Mesenchymal stem cell (in vitro differentiated cells and primary cell): ENCODE measurements around the gene PON3.

Experiments
- DNase-seq: peaks from one replicate; pipeline ENCODE4 v3.0.0-alpha.2; 2013
- H2AFZ ChIP-seq: one replicate; pipeline ENCODE4 v1.6.1; 2013; ENCODE audit warnings: low read depth, mild to moderate bottlenecking, control low read depth, inconsistent platforms, low read length, moderate library complexity
- H2AK5ac ChIP-seq: 2 replicates; pipeline ENCODE4 v1.6.1; 2013; ENCODE audit warnings: low read length, moderate library complexity, mild to moderate bottlenecking, inconsistent platforms; ENCODE audit not compliant: severe bottlenecking
- H2BK120ac ChIP-seq: one replicate; pipeline ENCODE4 v1.6.1; 2013; ENCODE audit warnings: low read depth, mild to moderate bottlenecking, inconsistent platforms, low read length, moderate library complexity
- H2BK12ac ChIP-seq, 2 experiments: one replicate each; pipeline ENCODE4 v1.6.1; 2013; ENCODE audit warnings: inconsistent platforms in 2 of 2, low read length in 2 of 2, mild to moderate bottlenecking in 2 of 2, moderate library complexity in 2 of 2, control low read depth in 1 of 2
- H2BK15ac ChIP-seq: one replicate; pipeline ENCODE4 v1.6.1; 2013; ENCODE audit warnings: mild to moderate bottlenecking, low read depth, inconsistent platforms; ENCODE audit not compliant: poor library complexity, severe bottlenecking
- H2BK5ac ChIP-seq: 2 replicates; pipeline ENCODE4 v1.6.1; 2013; ENCODE audit warnings: low read depth, mild to moderate bottlenecking, low read length, control low read depth, inconsistent platforms; ENCODE audit not compliant: poor library complexity, severe bottlenecking
- H3K14ac ChIP-seq, 2 experiments: one replicate each; pipeline ENCODE4 v1.6.1; 2013; ENCODE audit warnings: inconsistent platforms in 2 of 2, low read length in 2 of 2, control low read depth in 1 of 2, mild to moderate bottlenecking in 1 of 2, moderate library complexity in 1 of 2
- H3K18ac ChIP-seq, 2 experiments: one replicate each; pipeline ENCODE4 v1.6.1; 2013; ENCODE audit warnings: inconsistent platforms in 2 of 2, low read length in 2 of 2, control low read depth in 1 of 2, low read depth in 1 of 2, mild to moderate bottlenecking in 1 of 2
- H3K23ac ChIP-seq, 2 experiments: one replicate each; pipeline ENCODE4 v1.6.1; 2013; ENCODE audit warnings: inconsistent platforms in 2 of 2, low read length in 2 of 2, mild to moderate bottlenecking in 2 of 2, moderate library complexity in 2 of 2, control low read depth in 1 of 2
- H3K27ac ChIP-seq: 2 replicates; pipeline ENCODE4 v1.5.1; 2013; ENCODE audit warnings: mild to moderate bottlenecking, moderate library complexity, low read length, control low read depth, inconsistent platforms; ENCODE audit not compliant: poor library complexity, severe bottlenecking
- H3K27me3 ChIP-seq, 2 experiments: 2 replicates each; pipeline versions ENCODE4 v1.6.1 to v1.7.0; 2013; ENCODE audit warnings: low read length in 2 of 2, mild to moderate bottlenecking in 2 of 2, moderate library complexity in 2 of 2, control low read depth in 1 of 2, inconsistent platforms in 1 of 2; ENCODE audit not compliant: control insufficient read depth in 1 of 2, insufficient read depth in 1 of 2
- H3K36me3 ChIP-seq, 2 experiments: 2 replicates each; pipeline versions ENCODE4 v1.6.1 to v1.7.0; 2013; ENCODE audit warnings: low read length in 2 of 2, control low read depth in 1 of 2, inconsistent platforms in 1 of 2, low read depth in 1 of 2, mild to moderate bottlenecking in 1 of 2; ENCODE audit not compliant: insufficient read depth in 2 of 2, control insufficient read depth in 1 of 2
- H3K4ac ChIP-seq, 2 experiments: one replicate each; pipeline ENCODE4 v1.6.1; 2013; ENCODE audit warnings: inconsistent platforms in 2 of 2, low read length in 2 of 2, mild to moderate bottlenecking in 2 of 2, moderate library complexity in 2 of 2, control low read depth in 1 of 2, low read depth in 1 of 2
- H3K4me1 ChIP-seq: 2 replicates; pipeline ENCODE4 v1.6.1; 2013; ENCODE audit warnings: low read depth, low read length, control low read depth; ENCODE audit not compliant: control insufficient read depth, insufficient read depth
- H3K4me2 ChIP-seq: 2 replicates; pipeline ENCODE4 v1.6.1; 2013; ENCODE audit warnings: low read length, mild to moderate bottlenecking, inconsistent platforms; ENCODE audit not compliant: poor library complexity, severe bottlenecking
- H3K4me3 ChIP-seq, 2 experiments: 2 replicates each; pipeline versions ENCODE4 v1.5.1 to v1.7.0; 2013; ENCODE audit warnings: low read length in 2 of 2, mild to moderate bottlenecking in 2 of 2, control low read depth in 1 of 2, low read depth in 1 of 2; ENCODE audit not compliant: insufficient read depth in 1 of 2
- H3K79me1 ChIP-seq: replicated peaks from 2 replicates; pipeline ENCODE4 v1.6.1; 2013; ENCODE audit warnings: mild to moderate bottlenecking, control low read depth, low read length, inconsistent platforms; ENCODE audit not compliant: poor library complexity, severe bottlenecking
- H3K9ac ChIP-seq: 2 replicates; pipeline ENCODE4 v1.7.0; 2013; ENCODE audit warnings: mild to moderate bottlenecking, low read length, moderate library complexity
- H3K9me3 ChIP-seq: 2 replicates; pipeline ENCODE4 v1.7.0; 2013; ENCODE audit warnings: mild to moderate bottlenecking, low read length; ENCODE audit not compliant: control insufficient read depth
- H4K8ac ChIP-seq: one replicate; pipeline ENCODE4 v1.6.1; 2013; ENCODE audit warnings: inconsistent platforms, mild to moderate bottlenecking, low read length, moderate library complexity
- H4K91ac ChIP-seq: one replicate; pipeline ENCODE4 v1.6.1; 2013; ENCODE audit warnings: mild to moderate bottlenecking, low read length, inconsistent platforms
- WGBS: methylation state at CpG from one replicate; pipeline ENCODE4 v1.1.7; 2013; ENCODE audit warnings: mixed read lengths; 5-methylcytosine and 5-hydroxymethylcytosine counted together

PON3 gene

GRCh38 chr7:95335093-95335492, 61.1 kb downstream of the PON3 start:
- no peak overlapping the region for H4K91ac ChIP-seq
- H3K4me2 ChIP-seq, result no peak overlapping the region
- no peaks in the 10 kb centered on the region for H3K36me3 ChIP-seq

DNA sequence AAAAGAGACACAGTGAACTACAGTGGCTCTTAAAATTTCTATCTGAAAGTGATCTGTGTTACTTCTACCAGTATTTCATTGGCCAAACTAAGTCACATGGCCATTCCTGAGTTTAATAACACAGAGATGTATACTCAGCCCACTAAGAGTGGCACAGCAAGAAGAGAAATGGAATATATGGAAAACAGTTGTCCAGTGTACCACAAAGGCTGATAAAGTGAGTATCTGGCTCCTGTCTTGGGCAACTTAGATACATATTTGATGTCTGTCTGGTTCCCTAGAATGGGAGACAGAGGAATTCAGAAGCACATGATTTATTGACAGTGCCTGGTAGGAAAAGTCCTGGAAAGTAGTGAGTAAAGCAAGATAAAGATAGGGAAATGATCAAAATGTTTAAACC, 61.7 kb downstream of the PON3 start:
- no peaks in the 10 kb centered on the region for H3K79me1 ChIP-seq
- H3K4ac ChIP-seq, result no peak overlapping the region
- H2BK120ac ChIP-seq, result no peak overlapping the region
- H3K18ac ChIP-seq, result no peak overlapping the region
- peak overlapping the region; percentile 31 for H2BK5ac ChIP-seq
- no peak overlapping the region for H3K4me2 ChIP-seq
- no peak overlapping the region for H3K14ac ChIP-seq
- DNase-seq, result no peak
- no peak overlapping the region for H2BK12ac ChIP-seq
- peaks cover 3% of the 10 kb centered on the region for H3K4me1 ChIP-seq
- no peaks in the 10 kb centered on the region for H3K36me3 ChIP-seq
- no peak overlapping the region for H4K91ac ChIP-seq
- H3K23ac ChIP-seq, result no peak overlapping the region
- no peak overlapping the region for H3K9ac ChIP-seq
- no peaks in the 10 kb centered on the region for H3K27me3 ChIP-seq
- no peak overlapping the region for H4K8ac ChIP-seq
- H2AK5ac ChIP-seq, result peak overlapping the region; percentile 39
- H2BK15ac ChIP-seq, result no peak overlapping the region
- H2AFZ ChIP-seq, result no peak overlapping the region
- peak overlapping the region; percentile 61 for H3K27ac ChIP-seq
- no peaks in the 10 kb centered on the region for H3K9me3 ChIP-seq
- H3K4me3 ChIP-seq, result no peak overlapping the region

More at GRCh38 chr7:95335093-95335492, 61.1 kb downstream of the PON3 start:
- no peak overlapping the region for H3K4ac ChIP-seq
- no peak overlapping the region for H2BK120ac ChIP-seq
- no peak overlapping the region for H3K9ac ChIP-seq
- no peak overlapping the region for H2AK5ac ChIP-seq
- H4K8ac ChIP-seq, result no peak overlapping the region
- H3K27ac ChIP-seq, result peak overlapping the region; percentile 86
- no peak overlapping the region for H3K18ac ChIP-seq
- H2BK12ac ChIP-seq, result no peak overlapping the region
- DNase-seq, result peak; percentile 21
- peaks cover 3% of the 10 kb centered on the region for H3K4me1 ChIP-seq
- H2BK5ac ChIP-seq, result no peak overlapping the region
- no peaks in the 10 kb centered on the region for H3K27me3 ChIP-seq
- no peaks in the 10 kb centered on the region for H3K79me1 ChIP-seq
- H3K14ac ChIP-seq, result no peak overlapping the region
- H2AFZ ChIP-seq, result no peak overlapping the region
- no peak overlapping the region for H3K23ac ChIP-seq
- H3K4me3 ChIP-seq, result no peak overlapping the region
- H2BK15ac ChIP-seq, result no peak overlapping the region
- H3K9me3 ChIP-seq, result no peaks in the 10 kb centered on the region

DNA sequence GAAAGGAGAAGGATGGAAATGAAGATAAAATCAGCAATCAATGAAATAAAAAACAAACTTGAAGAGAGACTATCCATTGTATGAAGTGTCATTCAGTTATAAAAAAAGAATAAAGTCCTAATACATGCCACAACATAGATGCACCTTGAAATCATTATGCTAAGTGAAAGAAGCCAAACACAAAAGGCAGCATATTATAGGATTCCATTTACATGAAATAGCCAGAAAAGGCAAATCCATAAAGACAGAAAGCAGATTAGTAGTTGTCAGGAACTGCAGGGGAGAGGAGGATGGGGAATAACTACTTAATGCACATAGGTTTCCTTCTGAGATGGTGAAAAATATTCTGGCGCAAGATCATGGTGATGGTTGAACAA, 65.2 kb downstream of the PON3 start:
- Histone ChIP-seq H2AK5ac (no peak overlapping the region), H2BK12ac (no peak overlapping the region)
- WGBS, result 86% methylated on average over 1 of the region's 1 CpG

GRCh38 chr7:95330204-95330960, 65.8 kb downstream of the PON3 start:
- Histone ChIP-seq H3K9ac (peak overlapping the region; percentile 73), H3K4me3 (peak overlapping the region in 1 of 2 experiments; percentile 75), H3K4me2 (peak overlapping the region; percentile 41), H3K27me3 (peaks cover 0 to under 1% of the 10 kb centered on the region in 2 experiments), H3K9me3 (peaks cover 4% of the 10 kb centered on the region), H2BK12ac (no peak overlapping the region), H3K36me3 (no peaks in the 10 kb centered on the region), H2BK15ac (no peak overlapping the region), H3K18ac (no peak overlapping the region), H4K8ac (no peak overlapping the region), H2BK5ac (no peak overlapping the region), H3K27ac (peak overlapping the region; percentile 53), H3K79me1 (no peaks in the 10 kb centered on the region), H3K4ac (no peak overlapping the region), H2AK5ac (no peak overlapping the region), H3K4me1 (no peaks in the 10 kb centered on the region), H3K14ac (no peak overlapping the region), H2AFZ (no peak overlapping the region), H4K91ac (no peak overlapping the region), H3K23ac (no peak overlapping the region), H2BK120ac (no peak overlapping the region)
- 82% methylated on average over 2 of the region's 4 CpGs for WGBS
- DNase-seq, result peak; percentile 20

More for the DNA sequence above, 65.2 kb downstream of the PON3 start:
- peaks cover 3% of the 10 kb centered on the region for H3K4me1 ChIP-seq
- no peaks in the 10 kb centered on the region for H3K79me1 ChIP-seq
- no peak overlapping the region for H3K18ac ChIP-seq
- no peak overlapping the region for H2AFZ ChIP-seq
- peaks cover 4% of the 10 kb centered on the region for H3K9me3 ChIP-seq
- H3K4me3 ChIP-seq, result peak overlapping the region in 1 of 2 experiments; percentile 75
- no peak overlapping the region for H4K8ac ChIP-seq
- H3K23ac ChIP-seq, result no peak overlapping the region
- DNase-seq, result no peak
- H2BK15ac ChIP-seq, result no peak overlapping the region
- H3K14ac ChIP-seq, result no peak overlapping the region
- no peak overlapping the region for H3K4me2 ChIP-seq
- no peaks in the 10 kb centered on the region for H3K36me3 ChIP-seq
- H2BK5ac ChIP-seq, result no peak overlapping the region
- H3K9ac ChIP-seq, result peak overlapping the region; percentile 73
- no peak overlapping the region for H3K27ac ChIP-seq
- no peak overlapping the region for H2BK120ac ChIP-seq
- H4K91ac ChIP-seq, result no peak overlapping the region
- H3K27me3 ChIP-seq, result no peaks in the 10 kb centered on the region
- no peak overlapping the region for H3K4ac ChIP-seq
